Neural progenitor cell (in vitro differentiated cells): ENCODE results near the gene GJB2. TPM values are rescaled to one million over a fixed set of nuclear protein-coding genes. Genes with fewer than 3 reads are reported as not detected.

ENCODE experiments used
- DNase-seq: peaks from one replicate; pipeline ENCODE4 v3.0.0-alpha.2; 2016; ENCODE audit warnings: low spot score
- H2AFZ ChIP-seq: fragments of 200-600 bp; sonication (generic); replicated peaks from 2 replicates; pipeline ENCODE4 v1.6.1; 2016; ENCODE audit warnings: antibody characterized with exemption
- H3F3A ChIP-seq: fragments of 200-600 bp; sonication (generic); 2 replicates; pipeline ENCODE4 v1.6.1; 2016; ENCODE audit warnings: antibody characterized with exemption, low read depth
- H3K27ac ChIP-seq: fragments of 200-600 bp; sonication (generic); 2 replicates; pipeline ENCODE4 v1.5.1; 2016; ENCODE audit warnings: mild to moderate bottlenecking
- H3K27me3 ChIP-seq: fragments of 200-600 bp; sonication (generic); 2 replicates; pipeline ENCODE4 v1.6.1; 2016; ENCODE audit warnings: mild to moderate bottlenecking, moderate library complexity
- H3K36me3 ChIP-seq: fragments of 200-600 bp; sonication (generic); 2 replicates; pipeline ENCODE4 v1.5.1; 2016
- H3K4me1 ChIP-seq: fragments of 200-600 bp; sonication (generic); 2 replicates; pipeline ENCODE4 v1.6.1; 2016; ENCODE audit warnings: mixed run types
- H3K4me2 ChIP-seq: fragments of 200-600 bp; sonication (generic); 2 replicates; pipeline ENCODE4 v1.6.1; 2016
- H3K4me3 ChIP-seq: fragments of 200-600 bp; sonication (generic); 2 replicates; pipeline ENCODE4 v1.5.1; 2016
- H3K79me2 ChIP-seq: fragments of 200-600 bp; sonication (generic); 2 replicates; pipeline ENCODE4 v1.6.1; 2016; ENCODE audit warnings: low read depth
- H3K9ac ChIP-seq: fragments of 200-600 bp; sonication (generic); 2 replicates; pipeline ENCODE4 v1.6.1; 2016
- H3K9me3 ChIP-seq: fragments of 200-600 bp; sonication (generic); 2 replicates; pipeline ENCODE4 v1.5.1; 2016; ENCODE audit warnings: low read depth
- H4K20me1 ChIP-seq: fragments of 200-600 bp; sonication (generic); 2 replicates; pipeline ENCODE4 v1.6.1; 2016; ENCODE audit warnings: low read depth
- H3K27ac Mint-ChIP-seq: 3 replicates; pipeline ENCODE4 v1.8.0; 2021; ENCODE audit warnings: mixed read lengths
- H3K27me3 Mint-ChIP-seq: 2 replicates; pipeline ENCODE4 v1.8.0; 2022; ENCODE audit warnings: low read depth, mild to moderate bottlenecking, inconsistent platforms, moderate library complexity, mixed read lengths; ENCODE audit not compliant: insufficient read depth
- H3K36me3 Mint-ChIP-seq: 3 replicates; pipeline ENCODE4 v1.8.0; 2021; ENCODE audit warnings: mixed read lengths
- H3K4me1 Mint-ChIP-seq: 3 replicates; pipeline ENCODE4 v1.8.0; 2021; ENCODE audit warnings: mixed read lengths
- H3K4me3 Mint-ChIP-seq: 3 replicates; pipeline ENCODE4 v1.8.0; 2021; ENCODE audit warnings: mild to moderate bottlenecking, moderate library complexity, mixed read lengths
- H3K9me3 Mint-ChIP-seq: 3 replicates; pipeline ENCODE4 v1.8.0; 2020; ENCODE audit warnings: mixed read lengths
- CTCF ChIP-seq: fragments of 200-600 bp; sonication (generic); IDR thresholded peaks from 2 replicates; pipeline ENCODE4 v1.5.1; 2017; ENCODE audit warnings: antibody characterized with exemption, mild to moderate bottlenecking
- EZH2 ChIP-seq: fragments of 200-600 bp; sonication (generic); IDR thresholded peaks from 2 replicates; pipeline ENCODE4 v1.6.1; 2017; ENCODE audit warnings: antibody characterized with exemption, mild to moderate bottlenecking, moderate library complexity
- EZH2phosphoT487 ChIP-seq: fragments of 200-600 bp; sonication (generic); IDR thresholded peaks from 2 replicates; pipeline ENCODE4 v1.6.1; 2017; ENCODE audit warnings: antibody characterized with exemption
- total RNA-seq: library from RNA; depleted of rRNA; stranded (reverse); fragments of >200 nt; gene quantifications from 2 replicates; pipeline ENCODE4 v1.2.3, GENCODE V29; 2015; ENCODE audit warnings: low replicate concordance

The GJB2 gene
- total RNA-seq, 1 donor from 2014 or later = not detected

- Histone ChIP-seq H3K9me3 (no peaks in the 10 kb centered on the region), H4K20me1 (peaks cover 14% of the 10 kb centered on the region), H3K4me1 (peaks cover 22% of the 10 kb centered on the region), H3K36me3 (no peaks in the 10 kb centered on the region), H3K9ac (no peak overlapping the region), H3F3A (peaks cover 10% of the 10 kb centered on the region), H3K27ac (no peak overlapping the region), H3K79me2 (no peaks in the 10 kb centered on the region), H3K4me2 (peak overlapping the region; percentile 98), H2AFZ (peak overlapping the region; percentile 72), H3K27me3 (peaks cover 97% of the 10 kb centered on the region), H3K4me3 (peak overlapping the region; percentile 74)
- no peak overlapping the region for H3K27ac Mint-ChIP-seq
- H3K4me1 Mint-ChIP-seq = peaks cover 17% of the 10 kb centered on the region
- H3K27me3 Mint-ChIP-seq = peaks cover 54% of the 10 kb centered on the region
- H3K4me3 Mint-ChIP-seq = peak overlapping the region; percentile 82
- TF ChIP-seq EZH2phosphoT487 (peak; percentile 35), CTCF (peak; percentile 18), EZH2 (peak; percentile 68)
- DNase-seq = peak; percentile 35
- no peaks in the 10 kb centered on the region for H3K36me3 Mint-ChIP-seq
- H3K9me3 Mint-ChIP-seq = peaks cover 5% of the 10 kb centered on the region
Observed at GRCh38 chr13:20193162-20193906, 596 bp upstream of the GJB2 start.

- H3K4me2 ChIP-seq = peak overlapping the region; percentile 98
- H3K36me3 ChIP-seq = no peaks in the 10 kb centered on the region
- no peaks in the 10 kb centered on the region for H3K9me3 ChIP-seq
- peaks cover 54% of the 10 kb centered on the region for H3K27me3 Mint-ChIP-seq
- H3K9ac ChIP-seq = no peak overlapping the region
- H3K4me3 Mint-ChIP-seq = peak overlapping the region; percentile 81
- H3K9me3 Mint-ChIP-seq = peaks cover 5% of the 10 kb centered on the region
- peaks cover 5% of the 10 kb centered on the region for H3F3A ChIP-seq
- H3K27ac Mint-ChIP-seq = no peak overlapping the region
- H3K4me1 Mint-ChIP-seq = peaks cover 17% of the 10 kb centered on the region
- peak overlapping the region; percentile 72 for H2AFZ ChIP-seq
- no peak overlapping the region for H3K27ac ChIP-seq
- TF ChIP-seq EZH2phosphoT487 (peak; percentile 87), EZH2 (peak; percentile 89), CTCF (peak; percentile 19)
- H4K20me1 ChIP-seq = peaks cover 14% of the 10 kb centered on the region
- peak overlapping the region; percentile 74 for H3K4me3 ChIP-seq
- peaks cover 100% of the 10 kb centered on the region for H3K27me3 ChIP-seq
- no peaks in the 10 kb centered on the region for H3K79me2 ChIP-seq
- no peaks in the 10 kb centered on the region for H3K36me3 Mint-ChIP-seq
- DNase-seq = peak; percentile 76
- peaks cover 22% of the 10 kb centered on the region for H3K4me1 ChIP-seq
Observed at GRCh38 chr13:20192158-20192835, 441 bp downstream of the GJB2 start.

GRCh38 chr13:20191311-20192157 is 1.2 kb downstream of the GJB2 start:
- no peak for DNase-seq
- H3K27me3 ChIP-seq = peaks cover 94% of the 10 kb centered on the region
- H3K27ac Mint-ChIP-seq = no peak overlapping the region

More at GRCh38 chr13:20191311-20192157, 1.2 kb downstream of the GJB2 start:
- no peak overlapping the region for H3K27ac ChIP-seq
- peaks cover 14% of the 10 kb centered on the region for H4K20me1 ChIP-seq
- TF ChIP-seq CTCF (no peak), EZH2phosphoT487 (no peak), EZH2 (no peak)
- H3K27me3 Mint-ChIP-seq = peaks cover 49% of the 10 kb centered on the region
- H3K36me3 Mint-ChIP-seq = no peaks in the 10 kb centered on the region
- no peaks in the 10 kb centered on the region for H3K36me3 ChIP-seq
- H3K9ac ChIP-seq = no peak overlapping the region
- H3K4me3 ChIP-seq = peak overlapping the region; percentile 74
- H3K79me2 ChIP-seq = no peaks in the 10 kb centered on the region
- H3K4me2 ChIP-seq = peak overlapping the region; percentile 98
- peak overlapping the region; percentile 72 for H2AFZ ChIP-seq
- H3K9me3 ChIP-seq = no peaks in the 10 kb centered on the region
- H3K9me3 Mint-ChIP-seq = peaks cover 5% of the 10 kb centered on the region
- peaks cover 14% of the 10 kb centered on the region for H3K4me1 Mint-ChIP-seq
- H3K4me3 Mint-ChIP-seq = peak overlapping the region; percentile 81
- peaks cover 22% of the 10 kb centered on the region for H3K4me1 ChIP-seq
- peaks cover 5% of the 10 kb centered on the region for H3F3A ChIP-seq
